ENCODE measurements around the gene TXNDC15.

DNA sequence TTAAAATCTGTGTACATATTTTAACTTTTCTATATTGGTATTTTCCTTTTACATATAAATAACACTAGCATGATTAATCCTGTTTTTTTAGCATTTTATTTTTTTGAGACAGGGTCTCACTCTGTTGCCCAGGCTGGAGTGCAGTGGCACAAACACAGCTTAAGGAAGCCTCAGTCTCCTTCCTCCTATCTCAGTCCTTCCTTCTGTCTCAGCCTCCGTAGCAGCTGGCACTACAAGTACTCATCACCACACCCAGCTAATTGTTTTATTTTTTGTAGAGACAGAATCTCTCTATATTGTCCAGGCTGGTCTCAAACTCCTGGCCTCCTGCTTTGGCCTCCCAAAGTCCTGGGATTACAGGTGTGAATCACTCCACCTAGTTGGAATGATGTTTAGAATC lies 29.9 kb upstream of the TXNDC15 start:
- TF ChIP-seq, protein P1, sequence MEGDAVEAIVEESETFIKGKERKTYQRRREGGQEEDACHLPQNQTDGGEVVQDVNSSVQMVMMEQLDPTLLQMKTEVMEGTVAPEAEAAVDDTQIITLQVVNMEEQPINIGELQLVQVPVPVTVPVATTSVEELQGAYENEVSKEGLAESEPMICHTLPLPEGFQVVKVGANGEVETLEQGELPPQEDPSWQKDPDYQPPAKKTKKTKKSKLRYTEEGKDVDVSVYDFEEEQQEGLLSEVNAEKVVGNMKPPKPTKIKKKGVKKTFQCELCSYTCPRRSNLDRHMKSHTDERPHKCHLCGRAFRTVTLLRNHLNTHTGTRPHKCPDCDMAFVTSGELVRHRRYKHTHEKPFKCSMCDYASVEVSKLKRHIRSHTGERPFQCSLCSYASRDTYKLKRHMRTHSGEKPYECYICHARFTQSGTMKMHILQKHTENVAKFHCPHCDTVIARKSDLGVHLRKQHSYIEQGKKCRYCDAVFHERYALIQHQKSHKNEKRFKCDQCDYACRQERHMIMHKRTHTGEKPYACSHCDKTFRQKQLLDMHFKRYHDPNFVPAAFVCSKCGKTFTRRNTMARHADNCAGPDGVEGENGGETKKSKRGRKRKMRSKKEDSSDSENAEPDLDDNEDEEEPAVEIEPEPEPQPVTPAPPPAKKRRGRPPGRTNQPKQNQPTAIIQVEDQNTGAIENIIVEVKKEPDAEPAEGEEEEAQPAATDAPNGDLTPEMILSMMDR (IDR thresholded peaks at IDR 0.05): no peak
- TF ChIP-seq TAF1 (IDR thresholded peaks at IDR 0.05; ENCODE audit: borderline replicate concordance, low read depth, low read length) (no peak), EP300 (IDR thresholded peaks at IDR 0.05; ENCODE audit: borderline replicate concordance in 1 of 2, low read depth in 1 of 2, low read length in 1 of 2) (no peak)

Data from SK-N-SH (cell line).